HG03432 (cell line): ENCODE measurements around the gene SEH1L.
"Not testable (repeated sequence)": the region's sequence is repeated elsewhere in the genome, so short reads cannot be mapped to it uniquely, and the experiment has no call there.

Source experiments
- ATAC-seq: cut with Tn5 transposase; IDR thresholded peaks from one replicate; pipeline ENCODE4 v1.9.1; 2021; ENCODE audit warnings: mild to moderate bottlenecking, moderate library complexity; ENCODE audit not compliant: unreplicated experiment

The SEH1L gene

GRCh38 chr18:12993439-12993838 lies 45.6 kb downstream of the SEH1L start:
- no peak for ATAC-seq

GRCh38 chr18:12995424-12995823 lies 47.6 kb downstream of the SEH1L start:
- no peak for ATAC-seq

GRCh38 chr18:12995952-12996477 lies 48.2 kb downstream of the SEH1L start:
- ATAC-seq: no peak

- ATAC-seq: no peak
Observed at GRCh38 chr18:12996661-12997292, 49.0 kb downstream of the SEH1L start.

GRCh38 chr18:12997330-12997729 lies 49.5 kb downstream of the SEH1L start:
- not testable (repeated sequence) for ATAC-seq

GRCh38 chr18:12998332-12999060 lies 50.7 kb downstream of the SEH1L start:
- ATAC-seq: peak; percentile 57

- no peak for ATAC-seq
Observed at GRCh38 chr18:13003466-13003896, 55.7 kb downstream of the SEH1L start.

GRCh38 chr18:13004396-13004795 lies 56.6 kb downstream of the SEH1L start:
- ATAC-seq: no peak

- no peak for ATAC-seq
Observed at GRCh38 chr18:13005289-13005688, 57.5 kb downstream of the SEH1L start.

GRCh38 chr18:13006531-13007247 lies 58.9 kb downstream of the SEH1L start:
- ATAC-seq: no peak

GRCh38 chr18:13007248-13007560 lies 59.4 kb downstream of the SEH1L start:
- no peak for ATAC-seq

- ATAC-seq: no peak
Observed at GRCh38 chr18:13011719-13012118, 63.9 kb downstream of the SEH1L start.

- no peak for ATAC-seq
Observed at GRCh38 chr18:13014232-13014631, 66.4 kb downstream of the SEH1L start.

- no peak for ATAC-seq
Observed at GRCh38 chr18:13014818-13015217, 67.0 kb downstream of the SEH1L start.

GRCh38 chr18:13017247-13017875 lies 69.5 kb downstream of the SEH1L start:
- no peak for ATAC-seq

GRCh38 chr18:13018374-13018773 lies 70.6 kb downstream of the SEH1L start:
- ATAC-seq: no peak

GRCh38 chr18:13019301-13019700 lies 71.5 kb downstream of the SEH1L start:
- ATAC-seq: peak; percentile 61

- ATAC-seq: no peak
Observed at GRCh38 chr18:13022644-13023043, 74.8 kb downstream of the SEH1L start.

GRCh38 chr18:13025233-13025632 lies 77.4 kb downstream of the SEH1L start:
- ATAC-seq: no peak

- no peak for ATAC-seq
Observed at GRCh38 chr18:13026583-13027270, 78.9 kb downstream of the SEH1L start.

GRCh38 chr18:13028869-13029268 lies 81.1 kb downstream of the SEH1L start:
- no peak for ATAC-seq
